Cardiac muscle cell (in vitro differentiated cells and primary cell): ENCODE measurements around the gene KSR1. TPM values are rescaled to one million over a fixed set of nuclear protein-coding genes. Genes with fewer than 3 reads are reported as not detected.
"Not testable (repeated sequence)": the region's sequence is repeated elsewhere in the genome, so short reads cannot be mapped to it uniquely, and the experiment has no call there.

Experiments
- DNase-seq, 2 donors: peaks; one replicate each; pipeline versions ENCODE4 v3.0.0 to v3.0.0-alpha.2; 2010 to 2017; ENCODE audit warnings: low read depth in 1 of 2, low spot score in 1 of 2
- H3K27ac ChIP-seq: fragments of 200-600 bp; sonication (generic); 2 replicates; pipeline ENCODE4 v1.5.1; 2016
- H3K27me3 ChIP-seq: fragments of 200-600 bp; sonication (generic); 2 replicates; pipeline ENCODE4 v1.6.0; 2016; ENCODE audit warnings: control low read depth
- H3K36me3 ChIP-seq: fragments of 200-600 bp; sonication (generic); 2 replicates; pipeline ENCODE4 v1.5.1; 2016; ENCODE audit warnings: control low read depth
- H3K4me1 ChIP-seq: fragments of 200-600 bp; sonication (generic); 2 replicates; pipeline ENCODE4 v1.8.1; 2017; ENCODE audit warnings: low read depth, mild to moderate bottlenecking, mixed run types
- H3K4me3 ChIP-seq: fragments of 200-600 bp; sonication (generic); 2 replicates; pipeline ENCODE4 v1.5.1; 2016; ENCODE audit warnings: mild to moderate bottlenecking
- H3K9me3 ChIP-seq: fragments of 200-600 bp; sonication (generic); 2 replicates; pipeline ENCODE4 v1.5.1; 2017; ENCODE audit warnings: low read depth, mild to moderate bottlenecking, control low read depth
- polyA plus RNA-seq: library from polyadenylated mRNA; unstranded; fragments of >200 nt; fragmentation: Nextera tagmentation; extraction: Ambion mirVana; gene quantifications from 2 replicates; pipeline ENCODE4 v1.2.1, GENCODE V29; 2016
- total RNA-seq: library from RNA; depleted of rRNA; stranded (reverse); fragments of >200 nt; gene quantifications from 2 replicates; pipeline ENCODE4 v1.2.3, GENCODE V29; 2016
- TF ChIP-seq, protein P1 (sequence below): IDR thresholded peaks from 2 replicates; pipeline ENCODE4 v1.5.1; 2012; ENCODE audit warnings: low read depth, mild to moderate bottlenecking, low read length

Gene KSR1
- total and polyA plus RNA-seq, 2 experiments from 2014 or later, result 15.7 to 29.0 TPM

DNA sequence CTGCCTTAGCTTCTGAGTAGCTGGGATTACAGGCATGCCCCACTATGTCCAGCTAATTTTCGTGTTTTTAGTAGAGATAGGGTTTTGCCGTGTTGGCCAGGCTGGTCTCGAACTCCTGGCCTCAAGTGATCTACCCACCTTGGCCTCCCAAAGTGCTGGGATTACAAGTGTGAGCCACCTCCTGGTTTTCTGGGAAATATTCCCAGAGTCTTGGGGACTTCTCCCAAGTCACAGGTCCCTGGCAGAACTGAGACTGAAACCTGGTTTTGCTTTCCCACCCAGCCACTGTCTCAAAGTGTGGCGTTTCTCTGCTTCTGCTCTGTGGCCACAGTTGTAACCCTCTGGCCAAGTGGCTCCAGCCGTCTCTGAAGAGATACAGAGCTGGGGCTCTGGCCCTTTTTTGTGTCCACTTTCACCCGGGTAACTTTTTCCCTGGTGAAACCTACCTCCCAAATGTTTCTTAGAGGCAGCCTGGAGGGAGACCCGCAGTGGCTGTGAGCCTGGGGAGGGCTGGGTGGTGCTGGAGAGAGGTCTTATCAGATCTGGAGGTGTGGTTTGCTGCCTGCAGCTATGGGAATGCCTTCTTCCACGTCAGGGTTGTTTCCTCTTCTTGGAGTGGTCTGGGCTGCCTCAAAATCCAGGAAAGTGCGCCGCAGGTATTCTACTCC, 5.1 kb downstream of the KSR1 start:
- peak in 1 of 2 donors; percentile 58 for DNase-seq
- TF ChIP-seq, protein P1, sequence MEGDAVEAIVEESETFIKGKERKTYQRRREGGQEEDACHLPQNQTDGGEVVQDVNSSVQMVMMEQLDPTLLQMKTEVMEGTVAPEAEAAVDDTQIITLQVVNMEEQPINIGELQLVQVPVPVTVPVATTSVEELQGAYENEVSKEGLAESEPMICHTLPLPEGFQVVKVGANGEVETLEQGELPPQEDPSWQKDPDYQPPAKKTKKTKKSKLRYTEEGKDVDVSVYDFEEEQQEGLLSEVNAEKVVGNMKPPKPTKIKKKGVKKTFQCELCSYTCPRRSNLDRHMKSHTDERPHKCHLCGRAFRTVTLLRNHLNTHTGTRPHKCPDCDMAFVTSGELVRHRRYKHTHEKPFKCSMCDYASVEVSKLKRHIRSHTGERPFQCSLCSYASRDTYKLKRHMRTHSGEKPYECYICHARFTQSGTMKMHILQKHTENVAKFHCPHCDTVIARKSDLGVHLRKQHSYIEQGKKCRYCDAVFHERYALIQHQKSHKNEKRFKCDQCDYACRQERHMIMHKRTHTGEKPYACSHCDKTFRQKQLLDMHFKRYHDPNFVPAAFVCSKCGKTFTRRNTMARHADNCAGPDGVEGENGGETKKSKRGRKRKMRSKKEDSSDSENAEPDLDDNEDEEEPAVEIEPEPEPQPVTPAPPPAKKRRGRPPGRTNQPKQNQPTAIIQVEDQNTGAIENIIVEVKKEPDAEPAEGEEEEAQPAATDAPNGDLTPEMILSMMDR, result no peak
- no peaks in the 10 kb centered on the region for H3K9me3 ChIP-seq
- H3K36me3 ChIP-seq, result no peaks in the 10 kb centered on the region
- H3K4me3 ChIP-seq, result no peak overlapping the region
- H3K27me3 ChIP-seq, result no peaks in the 10 kb centered on the region
- peak overlapping the region; percentile 22 for H3K27ac ChIP-seq
- H3K4me1 ChIP-seq, result peaks cover 16% of the 10 kb centered on the region

DNA sequence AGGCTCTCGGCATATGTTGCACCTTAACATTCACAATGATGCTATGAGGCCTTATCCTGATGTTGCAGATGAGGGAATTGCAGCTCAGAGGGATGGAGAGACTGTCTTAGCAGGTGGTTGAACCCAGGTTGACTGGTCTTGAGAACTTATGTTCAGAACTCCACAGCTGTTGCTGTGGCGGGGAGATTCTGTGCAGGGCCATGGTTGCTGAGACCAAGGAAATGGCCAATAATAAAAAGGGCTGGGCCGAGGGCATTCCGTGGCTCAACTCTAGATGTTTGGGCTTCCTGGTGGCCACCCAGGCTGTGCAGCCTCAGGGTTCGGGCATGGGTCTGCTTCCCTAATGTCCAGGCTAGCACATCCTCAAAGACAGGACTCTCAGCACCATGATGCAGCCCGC, 5.9 kb downstream of the KSR1 start:
- H3K27me3 ChIP-seq, result no peaks in the 10 kb centered on the region
- peaks cover 16% of the 10 kb centered on the region for H3K4me1 ChIP-seq
- no peak overlapping the region for H3K27ac ChIP-seq
- TF ChIP-seq, protein P1, result no peak
- no peak overlapping the region for H3K4me3 ChIP-seq
- no peak for DNase-seq
- H3K9me3 ChIP-seq, result no peaks in the 10 kb centered on the region
- no peaks in the 10 kb centered on the region for H3K36me3 ChIP-seq

DNA sequence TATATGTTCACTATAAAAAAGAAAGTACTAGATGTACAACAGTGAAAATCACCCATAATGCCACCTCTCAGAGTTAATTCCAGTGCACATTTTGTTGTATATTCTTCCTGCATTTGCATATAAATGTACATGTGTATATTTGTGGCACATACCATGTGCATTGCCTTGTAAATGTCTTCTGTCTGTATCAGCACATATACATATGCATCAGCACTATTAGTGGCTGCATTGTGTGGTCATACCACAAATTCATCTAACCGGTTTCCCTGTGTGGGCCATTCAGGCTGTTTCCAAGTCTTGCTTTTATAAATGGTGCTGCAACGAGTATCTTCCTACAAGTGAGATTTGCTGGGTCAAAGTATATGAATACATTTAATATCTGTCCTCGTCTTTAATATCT, 6.5 kb downstream of the KSR1 start:
- TF ChIP-seq, protein P1, result no peak
- no peak for DNase-seq
- peaks cover 16% of the 10 kb centered on the region for H3K4me1 ChIP-seq

DNA sequence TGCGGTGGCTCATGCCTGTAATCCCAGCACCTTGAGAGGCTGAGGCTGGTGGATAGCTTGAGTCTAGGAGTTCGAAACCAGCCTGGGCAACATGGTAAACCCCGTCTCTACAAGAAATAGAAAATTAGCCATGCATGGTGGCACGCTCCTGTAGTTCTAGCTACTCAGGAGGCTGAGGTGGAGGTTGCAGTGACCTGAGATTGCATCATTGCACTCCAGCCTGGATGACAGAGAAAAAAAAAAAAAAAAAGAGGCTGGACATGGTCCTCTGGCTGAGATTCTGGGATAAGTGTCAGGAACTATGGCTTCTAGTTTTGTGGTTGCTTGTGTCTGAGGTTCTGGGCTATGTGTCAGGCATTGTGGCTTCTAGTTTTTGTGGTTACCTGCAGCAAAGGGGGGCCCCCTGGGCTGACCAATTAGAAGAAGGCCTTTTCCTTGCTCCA, 7.0 kb downstream of the KSR1 start:
- H3K4me3 ChIP-seq, result no peak overlapping the region
- H3K27me3 ChIP-seq, result no peaks in the 10 kb centered on the region
- peaks cover 11% of the 10 kb centered on the region for H3K4me1 ChIP-seq
- TF ChIP-seq, protein P1, result no peak
- H3K36me3 ChIP-seq, result no peaks in the 10 kb centered on the region
- H3K9me3 ChIP-seq, result no peaks in the 10 kb centered on the region
- no peak for DNase-seq
- H3K27ac ChIP-seq, result no peak overlapping the region

More for the DNA sequence above, 6.5 kb downstream of the KSR1 start:
- Histone ChIP-seq H3K27ac (no peak overlapping the region), H3K27me3 (no peaks in the 10 kb centered on the region), H3K36me3 (no peaks in the 10 kb centered on the region), H3K4me3 (no peak overlapping the region), H3K9me3 (no peaks in the 10 kb centered on the region)

DNA sequence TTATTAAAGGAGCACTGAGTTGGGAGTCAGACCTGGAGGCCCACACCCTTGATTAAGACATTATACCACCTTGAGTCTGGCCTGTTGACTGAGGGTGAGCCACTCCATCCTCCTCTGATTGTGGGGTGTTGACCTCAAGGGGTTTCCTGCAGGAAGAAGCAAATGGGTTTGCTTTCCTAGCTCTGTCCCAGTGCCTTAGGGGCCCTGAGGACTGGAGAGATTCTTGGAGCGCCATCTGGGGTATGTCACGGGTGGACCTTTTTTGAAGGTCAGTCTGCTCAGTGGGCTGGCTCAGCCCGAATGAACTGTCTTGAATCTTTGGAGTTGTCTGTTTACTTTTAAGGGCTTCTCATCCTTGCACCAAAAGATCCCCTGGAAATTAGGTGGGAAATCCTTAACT, 7.8 kb downstream of the KSR1 start:
- DNase-seq, H3K27me3 ChIP-seq, H3K27ac ChIP-seq, H3K36me3 ChIP-seq, H3K4me1 ChIP-seq, H3K9me3 ChIP-seq, H3K4me3 ChIP-seq: not testable (repeated sequence)

DNA sequence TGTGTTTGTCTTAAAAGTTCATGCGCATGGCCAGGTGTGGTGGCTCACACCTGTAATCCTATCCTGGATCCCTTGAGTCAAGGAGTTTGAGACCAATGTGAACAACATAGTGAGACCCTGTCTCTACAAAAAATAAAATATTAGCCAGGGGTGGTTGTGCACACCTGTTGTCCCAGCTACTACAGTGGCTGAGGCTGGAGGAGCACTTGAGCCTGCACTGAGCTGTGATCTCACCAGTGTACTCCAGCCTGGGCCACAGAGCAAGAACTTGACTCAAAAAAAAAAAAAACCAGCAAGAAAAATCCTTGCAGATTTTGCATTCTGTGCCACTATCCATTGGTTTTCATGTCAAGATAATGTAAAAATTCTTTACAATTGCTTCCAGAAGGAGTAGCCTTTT, 8.2 kb downstream of the KSR1 start:
- H3K4me3 ChIP-seq, result no peak overlapping the region
- TF ChIP-seq, protein P1, result no peak
- peaks cover 8% of the 10 kb centered on the region for H3K4me1 ChIP-seq
- H3K36me3 ChIP-seq, result no peaks in the 10 kb centered on the region
- DNase-seq, result no peak
- no peaks in the 10 kb centered on the region for H3K9me3 ChIP-seq
- H3K27ac ChIP-seq, result no peak overlapping the region
- no peaks in the 10 kb centered on the region for H3K27me3 ChIP-seq

DNA sequence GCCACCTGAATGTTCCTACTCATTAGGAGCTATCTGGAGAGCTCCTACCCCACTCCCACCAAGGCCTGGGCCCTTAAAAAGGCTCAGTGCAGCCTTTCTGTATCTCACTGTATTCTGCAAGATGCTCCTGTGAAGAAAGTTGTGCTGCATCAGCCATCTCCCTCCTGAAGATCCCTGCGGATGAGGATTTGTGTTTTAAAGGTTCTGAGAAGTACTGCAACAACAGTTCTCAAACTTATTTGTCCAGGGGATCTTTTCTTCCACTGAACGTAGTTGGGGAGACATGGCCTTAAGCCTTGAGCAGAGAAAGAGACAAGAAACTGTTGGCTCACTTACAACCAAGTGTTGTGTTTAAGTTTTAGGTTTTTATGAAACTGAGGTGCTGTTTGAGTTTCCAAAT, 9.6 kb downstream of the KSR1 start:
- DNase-seq, H3K27me3 ChIP-seq, H3K36me3 ChIP-seq, H3K4me1 ChIP-seq, H3K27ac ChIP-seq, H3K4me3 ChIP-seq, H3K9me3 ChIP-seq: not testable (repeated sequence)
